ENCODE measurements around the gene CRISP3.

The CRISP3 gene

DNA sequence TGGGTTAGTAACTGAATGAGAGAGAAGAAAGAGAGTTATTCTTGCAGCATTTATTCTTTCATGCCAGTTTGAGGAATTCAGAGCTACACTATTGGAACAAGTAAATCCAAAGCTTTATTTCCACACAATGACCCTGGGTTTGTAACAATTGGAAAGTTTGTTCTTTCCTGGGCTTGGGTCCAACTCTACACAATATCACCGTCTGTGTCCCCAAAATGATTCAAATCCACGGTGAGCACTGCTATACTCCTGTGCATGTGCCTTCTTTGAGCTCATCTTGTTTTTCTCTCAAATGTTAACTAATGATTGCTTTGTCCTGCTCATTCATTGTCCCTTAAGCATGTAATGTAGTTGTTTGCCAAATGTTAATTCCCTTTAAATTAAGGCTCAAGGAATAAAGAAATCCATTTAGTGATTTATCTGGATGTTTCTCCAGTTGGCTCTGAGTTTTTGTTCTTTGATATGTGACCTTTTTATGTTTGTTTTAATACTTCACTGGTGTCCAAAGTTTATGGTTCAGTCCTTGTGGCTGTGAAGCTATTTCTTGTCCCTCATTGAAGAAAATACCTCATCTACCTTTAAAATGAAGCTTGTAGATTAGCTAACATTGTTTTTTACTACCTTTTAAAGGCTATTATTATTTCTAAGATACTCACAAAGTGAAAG lies 20.5 kb upstream of the CRISP3 start:
- H3K27me3 ChIP-seq (ENCODE audit: insufficient read depth, low read length, poor library complexity), result no peaks in the 10 kb centered on the region
- no peaks in the 10 kb centered on the region for H4K20me1 ChIP-seq (ENCODE audit: insufficient read depth, low read length)
- ATAC-seq (ENCODE audit: insufficient read depth, low read depth) (no peak), DNase-seq (no peak)
- H3K4me2 ChIP-seq (ENCODE audit: insufficient read depth, low read length), result no peak overlapping the region
- no peaks in the 10 kb centered on the region for H3K9me3 ChIP-seq (ENCODE audit: insufficient read depth, low read length, severe bottlenecking)
- no peak overlapping the region for H3K4me3 ChIP-seq (ENCODE audit: low read depth in 1 of 2, low read length in 2 of 2)
- H3K27ac ChIP-seq (ENCODE audit: low read length), result no peak overlapping the region
- no peak overlapping the region for H2AFZ ChIP-seq (ENCODE audit: low read depth, low read length)
- TF ChIP-seq EZH2 (IDR thresholded peaks at IDR 0.05; ENCODE audit: borderline replicate concordance, low read depth, low read length, severe bottlenecking), result no peak
- TF ChIP-seq, protein P1, sequence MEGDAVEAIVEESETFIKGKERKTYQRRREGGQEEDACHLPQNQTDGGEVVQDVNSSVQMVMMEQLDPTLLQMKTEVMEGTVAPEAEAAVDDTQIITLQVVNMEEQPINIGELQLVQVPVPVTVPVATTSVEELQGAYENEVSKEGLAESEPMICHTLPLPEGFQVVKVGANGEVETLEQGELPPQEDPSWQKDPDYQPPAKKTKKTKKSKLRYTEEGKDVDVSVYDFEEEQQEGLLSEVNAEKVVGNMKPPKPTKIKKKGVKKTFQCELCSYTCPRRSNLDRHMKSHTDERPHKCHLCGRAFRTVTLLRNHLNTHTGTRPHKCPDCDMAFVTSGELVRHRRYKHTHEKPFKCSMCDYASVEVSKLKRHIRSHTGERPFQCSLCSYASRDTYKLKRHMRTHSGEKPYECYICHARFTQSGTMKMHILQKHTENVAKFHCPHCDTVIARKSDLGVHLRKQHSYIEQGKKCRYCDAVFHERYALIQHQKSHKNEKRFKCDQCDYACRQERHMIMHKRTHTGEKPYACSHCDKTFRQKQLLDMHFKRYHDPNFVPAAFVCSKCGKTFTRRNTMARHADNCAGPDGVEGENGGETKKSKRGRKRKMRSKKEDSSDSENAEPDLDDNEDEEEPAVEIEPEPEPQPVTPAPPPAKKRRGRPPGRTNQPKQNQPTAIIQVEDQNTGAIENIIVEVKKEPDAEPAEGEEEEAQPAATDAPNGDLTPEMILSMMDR (IDR thresholded peaks at IDR 0.05; ENCODE audit: borderline replicate concordance, extremely low read depth, low read length, poor library complexity, severe bottlenecking), result no peak
- no peaks in the 10 kb centered on the region for H3K4me1 ChIP-seq (ENCODE audit: insufficient read depth, low read length)
- no peaks in the 10 kb centered on the region for H3K79me2 ChIP-seq (ENCODE audit: insufficient read depth, low read length)
- no peaks in the 10 kb centered on the region for H3K36me3 ChIP-seq (ENCODE audit: insufficient read depth, low read length)
- H3K9ac ChIP-seq (ENCODE audit: low read depth, low read length), result no peak overlapping the region

GRCh38 chr6:49743429-49743828 lies 759 bp downstream of the CRISP3 start:
- no peaks in the 10 kb centered on the region for H4K20me1 ChIP-seq (ENCODE audit: insufficient read depth, low read length)
- no peak for ATAC-seq (ENCODE audit: insufficient read depth, low read depth)
- no peak for TF ChIP-seq EZH2 (IDR thresholded peaks at IDR 0.05; ENCODE audit: borderline replicate concordance, low read depth, low read length, severe bottlenecking)
- TF ChIP-seq, protein P1 (IDR thresholded peaks at IDR 0.05; ENCODE audit: borderline replicate concordance, extremely low read depth, low read length, poor library complexity, severe bottlenecking), result no peak

GRCh38 chr6:49739423-49739822 lies 4.8 kb downstream of the CRISP3 start:
- H3K4me3 ChIP-seq (ENCODE audit: low read depth in 1 of 2, low read length in 2 of 2), result no peak overlapping the region
- H2AFZ ChIP-seq (ENCODE audit: low read depth, low read length), result no peak overlapping the region
- H3K4me2 ChIP-seq (ENCODE audit: insufficient read depth, low read length), result no peak overlapping the region
- no peaks in the 10 kb centered on the region for H4K20me1 ChIP-seq (ENCODE audit: insufficient read depth, low read length)
- H3K36me3 ChIP-seq (ENCODE audit: insufficient read depth, low read length), result no peaks in the 10 kb centered on the region
- no peaks in the 10 kb centered on the region for H3K79me2 ChIP-seq (ENCODE audit: insufficient read depth, low read length)
- H3K27ac ChIP-seq (ENCODE audit: low read length), result no peak overlapping the region
- H3K9me3 ChIP-seq (ENCODE audit: insufficient read depth, low read length, severe bottlenecking), result no peaks in the 10 kb centered on the region
- TF ChIP-seq EZH2 (IDR thresholded peaks at IDR 0.05; ENCODE audit: borderline replicate concordance, low read depth, low read length, severe bottlenecking), result no peak
- TF ChIP-seq, protein P1 (IDR thresholded peaks at IDR 0.05; ENCODE audit: borderline replicate concordance, extremely low read depth, low read length, poor library complexity, severe bottlenecking), result no peak
- H3K27me3 ChIP-seq (ENCODE audit: insufficient read depth, low read length, poor library complexity), result no peaks in the 10 kb centered on the region
- no peaks in the 10 kb centered on the region for H3K4me1 ChIP-seq (ENCODE audit: insufficient read depth, low read length)
- H3K9ac ChIP-seq (ENCODE audit: low read depth, low read length), result no peak overlapping the region
- ATAC-seq (ENCODE audit: insufficient read depth, low read depth), result no peak
- no peak for DNase-seq

More at GRCh38 chr6:49743429-49743828, 759 bp downstream of the CRISP3 start:
- H3K36me3 ChIP-seq (ENCODE audit: insufficient read depth, low read length), result no peaks in the 10 kb centered on the region
- H3K9ac ChIP-seq (ENCODE audit: low read depth, low read length), result no peak overlapping the region
- H3K79me2 ChIP-seq (ENCODE audit: insufficient read depth, low read length), result no peaks in the 10 kb centered on the region
- no peak overlapping the region for H3K27ac ChIP-seq (ENCODE audit: low read length)
- no peaks in the 10 kb centered on the region for H3K4me1 ChIP-seq (ENCODE audit: insufficient read depth, low read length)
- no peak overlapping the region for H3K4me3 ChIP-seq (ENCODE audit: low read depth in 1 of 2, low read length in 2 of 2)
- no peak for DNase-seq
- no peaks in the 10 kb centered on the region for H3K9me3 ChIP-seq (ENCODE audit: insufficient read depth, low read length, severe bottlenecking)
- no peaks in the 10 kb centered on the region for H3K27me3 ChIP-seq (ENCODE audit: insufficient read depth, low read length, poor library complexity)
- H2AFZ ChIP-seq (ENCODE audit: low read depth, low read length), result no peak overlapping the region
- no peak overlapping the region for H3K4me2 ChIP-seq (ENCODE audit: insufficient read depth, low read length)
